ENCODE data around the gene ARSB. TPM values are rescaled to one million over a fixed set of nuclear protein-coding genes. Genes with fewer than 3 reads are reported as not detected.
A peak's percentile ranks its signal among the peaks of the same experiment; 100 is the strongest.

The ARSB gene
- total RNA-seq, 4 donors from 2014 or later: 4.2 to 10.7 (median 7.3) TPM

GRCh38 chr5:78741019-78741418 is 244.1 kb downstream of the ARSB start:
- DNase-seq: no peak
- no peaks in the 10 kb centered on the region for H3K9me3 ChIP-seq
- H3K4me1 ChIP-seq: no peaks in the 10 kb centered on the region
- no peak overlapping the region for H3K4me3 ChIP-seq
- no peaks in the 10 kb centered on the region for H3K36me3 ChIP-seq
- no peaks in the 10 kb centered on the region for H3K27me3 ChIP-seq
- H3K27ac ChIP-seq: no peak overlapping the region
- TF ChIP-seq POLR2A (IDR thresholded peaks at IDR 0.05) (no peak), CTCF (IDR thresholded peaks at IDR 0.05) (no peak)

- no peak overlapping the region for H3K4me3 ChIP-seq
- peak in 1 of 3 donors; percentile 61 for DNase-seq
- no peaks in the 10 kb centered on the region for H3K27me3 ChIP-seq
- TF ChIP-seq POLR2A (IDR thresholded peaks at IDR 0.05) (no peak), CTCF (IDR thresholded peaks at IDR 0.05) (peak in 2 of 6 experiments; percentile 8 to 38)
- no peaks in the 10 kb centered on the region for H3K36me3 ChIP-seq
- H3K27ac ChIP-seq: no peak overlapping the region
- H3K4me1 ChIP-seq: no peaks in the 10 kb centered on the region
- H3K9me3 ChIP-seq: no peaks in the 10 kb centered on the region
These were observed 246.3 kb downstream of the ARSB start for GRCh38 chr5:78738693-78739300.

- no peak overlapping the region for H3K27ac ChIP-seq
- no peak for TF ChIP-seq POLR2A (IDR thresholded peaks at IDR 0.05)
- no peak for TF ChIP-seq CTCF (IDR thresholded peaks at IDR 0.05)
These were observed 247.0 kb downstream of the ARSB start for GRCh38 chr5:78738104-78738503.

GRCh38 chr5:78735834-78736463 is 249.2 kb downstream of the ARSB start:
- no peak for TF ChIP-seq POLR2A (IDR thresholded peaks at IDR 0.05)
- no peak for TF ChIP-seq CTCF (IDR thresholded peaks at IDR 0.05)
- Histone ChIP-seq H3K27me3 (no peaks in the 10 kb centered on the region), H3K36me3 (no peaks in the 10 kb centered on the region), H3K27ac (no peak overlapping the region), H3K4me3 (no peak overlapping the region), H3K9me3 (no peaks in the 10 kb centered on the region), H3K4me1 (no peaks in the 10 kb centered on the region)
- no peak for DNase-seq

More at GRCh38 chr5:78738104-78738503, 247.0 kb downstream of the ARSB start:
- Histone ChIP-seq H3K9me3 (no peaks in the 10 kb centered on the region), H3K4me3 (no peak overlapping the region), H3K4me1 (no peaks in the 10 kb centered on the region), H3K27me3 (no peaks in the 10 kb centered on the region), H3K36me3 (no peaks in the 10 kb centered on the region)
- DNase-seq: no peak

GRCh38 chr5:78734950-78735349 is 250.2 kb downstream of the ARSB start:
- no peak for DNase-seq
- Histone ChIP-seq H3K4me3 (no peak overlapping the region), H3K4me1 (no peaks in the 10 kb centered on the region), H3K27me3 (no peaks in the 10 kb centered on the region), H3K9me3 (no peaks in the 10 kb centered on the region), H3K36me3 (no peaks in the 10 kb centered on the region), H3K27ac (no peak overlapping the region)
- TF ChIP-seq POLR2A (IDR thresholded peaks at IDR 0.05): no peak
- no peak for TF ChIP-seq CTCF (IDR thresholded peaks at IDR 0.05)
